A549 (cell line): ENCODE results near the gene PLIN3. TPM values are rescaled to one million over a fixed set of nuclear protein-coding genes. Genes with fewer than 3 reads are reported as not detected.
"Not testable (repeated sequence)": the region's sequence is repeated elsewhere in the genome, so short reads cannot be mapped to it uniquely, and the experiment has no call there.

Source experiments
- ATAC-seq, 2 experiments: fragments of 200-7000 bp in 1 of 2; fragments of >200 bp in 1 of 2; cut with Nextera tagmentation in 1 of 2; cut with Tn5 transposase in 1 of 2; 3 replicates each; pipeline versions ENCODE4 v1.8.0 to v1.9.1; 2018 to 2020; ENCODE audit warnings: mild to moderate bottlenecking in 1 of 2, moderate library complexity in 1 of 2
- CTCF ChIA-PET: fragments of 300-600 bp; sonication (Branson Sonifier 250); formaldehyde crosslinking; extraction: SDS; loops from one replicate; lab custom pipeline; 2021; ENCODE audit warnings: antibody characterized with exemption, inconsistent platforms; lab: Yijun Ruan, JAX
- POLR2A ChIA-PET: fragments of 350-600 bp; formaldehyde crosslinking; extraction: SDS; loops from one replicate; lab custom pipeline; 2021; ENCODE audit warnings: antibody characterized with exemption, inconsistent platforms; lab: Yijun Ruan, JAX
- DNase-seq, 2 experiments: peaks; one replicate each; pipeline versions ENCODE4 v3.0.0 to v3.0.0-alpha.2; 2011 to 2016; ENCODE audit warnings: low read depth in 1 of 2, low spot score in 1 of 2
- FAIRE-seq: peaks from 2 replicates; lab custom pipeline; 2011; peaks lifted over from hg19 to GRCh38; lab: Jason Lieb, UNC
- H3K27ac ChIP-seq, 2 experiments: fragments of >200 bp; sonication (Bioruptor Twin); formaldehyde crosslinking; 3 replicates each; pipeline ENCODE4 v1.5.1; 2016 to 2017
- H3K4me1 ChIP-seq: fragments of >200 bp; sonication (Bioruptor Twin); formaldehyde crosslinking; 3 replicates; pipeline ENCODE4 v1.6.1; 2016
- H3K4me2 ChIP-seq: fragments of >200 bp; sonication (Bioruptor Twin); formaldehyde crosslinking; 3 replicates; pipeline ENCODE4 v1.6.1; 2016
- H3K4me3 ChIP-seq: fragments of >200 bp; sonication (Bioruptor Twin); formaldehyde crosslinking; 3 replicates; pipeline ENCODE4 v1.5.1; 2016
- H3K9me3 ChIP-seq: fragments of >200 bp; sonication (Bioruptor Twin); formaldehyde crosslinking; 3 replicates; pipeline ENCODE4 v1.6.1; 2016
- BHLHE40 ChIP-seq: IDR thresholded peaks from 2 replicates; pipeline ENCODE4 v1.6.1; 2012; ENCODE audit warnings: low read depth, low read length, inconsistent platforms
- CBX2 ChIP-seq: fragments of 200-600 bp; sonication (generic); IDR thresholded peaks from 2 replicates; pipeline ENCODE4 v1.6.1; 2016; ENCODE audit warnings: low read depth, mild to moderate bottlenecking, borderline replicate concordance
- CHD2 ChIP-seq: fragments of 150-350 bp; IDR thresholded peaks from 2 replicates; pipeline ENCODE4 v1.6.1; 2014; ENCODE audit warnings: low read length; ENCODE audit not compliant: partially characterized antibody
- EP300 ChIP-seq, 2 experiments: fragments of >200 bp; sonication (Bioruptor Twin); formaldehyde crosslinking; IDR thresholded peaks; 2 replicates in 1 of 2; 3 replicates in 1 of 2; pipeline ENCODE4 v1.6.1; 2016 to 2017
- ESRRA ChIP-seq: fragments of 150-350 bp; IDR thresholded peaks from 2 replicates; pipeline ENCODE4 v1.6.1; 2014; ENCODE audit warnings: mild to moderate bottlenecking, low read length, borderline replicate concordance
- FOXS1 ChIP-seq: fragments of 250-450 bp; sonication (Bioruptor Pico); IDR thresholded peaks from 2 replicates; pipeline ENCODE4 v1.5.0; 2020; ENCODE audit warnings: mild to moderate bottlenecking, moderate library complexity
- JUNB ChIP-seq: fragments of >200 bp; sonication (Bioruptor Twin); formaldehyde crosslinking; IDR thresholded peaks from 2 replicates; pipeline ENCODE4 v1.6.1; 2016
- KDM5A ChIP-seq: fragments of 200-600 bp; sonication (generic); IDR thresholded peaks from 2 replicates; pipeline ENCODE4 v1.6.1; 2016; ENCODE audit warnings: antibody characterized with exemption, mild to moderate bottlenecking
- POLR2A ChIP-seq: IDR thresholded peaks from 2 replicates; pipeline ENCODE4 v1.6.1; 2012; ENCODE audit warnings: mild to moderate bottlenecking, low read length
- RAD21 ChIP-seq, 2 experiments: fragments of >200 bp in 1 of 2; sonication (Bioruptor Twin) in 1 of 2; formaldehyde crosslinking in 1 of 2; IDR thresholded peaks in 1 of 2; conservative IDR thresholded peaks in 1 of 2; 2 replicates in 1 of 2; 3 replicates in 1 of 2; pipeline ENCODE4 v1.6.1; 2012 to 2018; ENCODE audit warnings: inconsistent platforms in 1 of 2
- RCOR1 ChIP-seq: fragments of 150-350 bp; IDR thresholded peaks from 2 replicates; pipeline ENCODE4 v1.6.1; 2014; ENCODE audit warnings: antibody characterized with exemption, low read length, low read depth
- RFX5 ChIP-seq: fragments of 450-650 bp; IDR thresholded peaks from 2 replicates; pipeline ENCODE4 v1.7.1; 2014; ENCODE audit warnings: antibody characterized with exemption, mild to moderate bottlenecking, moderate library complexity
- RNF2 ChIP-seq: fragments of 200-600 bp; sonication (generic); IDR thresholded peaks from 2 replicates; pipeline ENCODE4 v1.6.1; 2016; ENCODE audit warnings: low read depth, mild to moderate bottlenecking, antibody characterized with exemption, moderate library complexity, borderline replicate concordance
- SMC3 ChIP-seq: fragments of >200 bp; sonication (Bioruptor Twin); formaldehyde crosslinking; IDR thresholded peaks from 3 replicates; pipeline ENCODE4 v1.6.1; 2018; ENCODE audit warnings: inconsistent platforms
- TFCP2L1 ChIP-seq: fragments of 250-450 bp; sonication (Bioruptor Pico); IDR thresholded peaks from 2 replicates; pipeline ENCODE4 v1.5.0; 2021; ENCODE audit warnings: mild to moderate bottlenecking
- ZFP36 ChIP-seq: fragments of 450-650 bp; IDR thresholded peaks from 2 replicates; pipeline ENCODE4 v1.6.1; 2014; ENCODE audit warnings: borderline replicate concordance; ENCODE audit not compliant: partially characterized antibody
- ZNF302 ChIP-seq: fragments of 250-450 bp; sonication (Bioruptor Pico); IDR thresholded peaks from 2 replicates; pipeline ENCODE4 v1.9.0; 2021; ENCODE audit warnings: inconsistent platforms, mild to moderate bottlenecking, moderate library complexity
- WGBS: methylation state at CpG from one replicate; pipeline ENCODE4 v1.1.6; 2017; ENCODE audit errors: missing lambda C conversion rate; 5-methylcytosine and 5-hydroxymethylcytosine counted together
- polyA plus RNA-seq, 4 experiments: library from polyadenylated mRNA; depleted of rRNA in 3 of 4; stranded (reverse); fragments of >200 nt; fragmentation: RNase III in 1 of 4; extraction: RNeasy Plus Mini Kit Qiagen cat#74134 plus additional on column Dnase treatment in 1 of 4; gene quantifications; 2 replicates in 3 of 4; 3 replicates in 1 of 4; pipeline ENCODE4 v1.2.3, GENCODE V29; 2011 to 2017
- TF ChIP-seq, protein P1 (sequence below): fragments of >200 bp; sonication (Bioruptor Twin); formaldehyde crosslinking; IDR thresholded peaks from 3 replicates; pipeline ENCODE4 v1.6.1; 2016
- TF ChIP-seq, protein P2 (sequence below): IDR thresholded peaks from 2 replicates; pipeline ENCODE4 v1.6.1; 2012; ENCODE audit warnings: low read depth, borderline replicate concordance
- TF ChIP-seq, protein P3 (sequence below): IDR thresholded peaks from 2 replicates; pipeline ENCODE4 v1.6.1; 2012
- TF ChIP-seq, protein P4 (sequence below): fragments of 450-650 bp; IDR thresholded peaks from 2 replicates; pipeline ENCODE4 v1.6.1; 2014; ENCODE audit warnings: antibody characterized with exemption
- TF ChIP-seq, protein P5 (sequence below): fragments of 150-350 bp; IDR thresholded peaks from 2 replicates; pipeline ENCODE4 v1.6.1; 2014; ENCODE audit warnings: low read depth, mild to moderate bottlenecking, low read length

PLIN3 gene
- polyA plus RNA-seq, 2 of the 4 experiments (the other 2 are of a cell fraction): 30.1 to 84.3 TPM

DNA sequence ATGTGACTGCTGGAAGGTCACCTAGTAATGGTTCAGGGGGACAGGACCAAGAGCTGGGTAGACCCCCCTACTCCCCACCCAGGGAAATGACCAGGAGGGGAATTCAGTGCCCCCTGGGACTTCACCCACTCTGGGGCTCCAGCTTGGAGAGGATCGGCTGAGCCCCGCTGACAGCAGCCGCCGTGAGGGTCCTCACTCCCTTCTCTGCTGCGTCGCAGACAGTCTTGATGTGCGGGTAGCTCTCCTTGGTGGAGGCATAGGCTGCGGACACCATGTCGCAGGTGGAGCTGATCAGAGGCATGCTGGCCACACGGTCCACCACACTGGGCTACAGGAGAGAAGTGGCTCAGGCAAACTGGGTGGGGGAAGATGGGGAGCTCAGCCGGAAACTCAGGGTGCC, 7.8 kb downstream of the PLIN3 start:
- Histone ChIP-seq H3K9me3 (no peaks in the 10 kb centered on the region), H3K4me2 (no peak overlapping the region), H3K27ac (0 out of 6 replicates have a peak overlapping the region, but pooled peaks of 1 of the 2 experiments have one; percentile 31), H3K4me3 (no peak overlapping the region), H3K4me1 (no peaks in the 10 kb centered on the region)
- POLR2A ChIA-PET: no interaction called here
- WGBS: 57% methylated on average over 1 of the region's 11 CpGs
- FAIRE-seq (no peak), ATAC-seq (no peak), DNase-seq (no peak)
- no peak for TF ChIP-seq ESRRA
- no peak for TF ChIP-seq BHLHE40
- TF ChIP-seq, protein P1, sequence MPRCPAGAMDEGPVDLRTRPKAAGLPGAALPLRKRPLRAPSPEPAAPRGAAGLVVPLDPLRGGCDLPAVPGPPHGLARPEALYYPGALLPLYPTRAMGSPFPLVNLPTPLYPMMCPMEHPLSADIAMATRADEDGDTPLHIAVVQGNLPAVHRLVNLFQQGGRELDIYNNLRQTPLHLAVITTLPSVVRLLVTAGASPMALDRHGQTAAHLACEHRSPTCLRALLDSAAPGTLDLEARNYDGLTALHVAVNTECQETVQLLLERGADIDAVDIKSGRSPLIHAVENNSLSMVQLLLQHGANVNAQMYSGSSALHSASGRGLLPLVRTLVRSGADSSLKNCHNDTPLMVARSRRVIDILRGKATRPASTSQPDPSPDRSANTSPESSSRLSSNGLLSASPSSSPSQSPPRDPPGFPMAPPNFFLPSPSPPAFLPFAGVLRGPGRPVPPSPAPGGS: no peak
- no peak for TF ChIP-seq RFX5
- CTCF ChIA-PET: interaction anchor here (0.6 to 9.2 kb wide), 7 partner anchors 9 to 56 kb away, joined by 3 to 67 read pairs (median 4); no protein-coding TSS in a partner anchor

DNA sequence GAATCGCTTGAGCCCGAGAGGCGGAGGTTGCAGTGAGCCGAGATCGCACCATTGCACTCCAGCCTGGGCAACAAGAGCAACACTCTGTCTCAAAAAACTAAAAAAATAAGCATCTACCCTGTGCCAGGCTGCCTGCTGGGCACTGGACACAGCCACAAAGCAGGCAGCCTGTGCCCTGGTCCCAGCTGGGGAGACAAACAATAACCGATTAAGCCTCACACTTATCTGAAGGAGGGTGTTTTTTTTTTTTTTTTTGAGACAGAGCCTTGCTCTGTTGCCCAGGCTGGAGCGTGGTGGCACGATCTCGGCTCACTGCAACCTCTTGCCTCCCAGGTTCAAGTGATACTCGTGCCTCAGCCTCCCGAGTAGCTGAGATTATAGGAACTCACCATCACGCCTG, 11.0 kb downstream of the PLIN3 start:
- not testable (repeated sequence) for H3K4me2 ChIP-seq, ATAC-seq, H3K27ac ChIP-seq, H3K4me3 ChIP-seq, FAIRE-seq, H3K9me3 ChIP-seq, DNase-seq, H3K4me1 ChIP-seq
- CTCF ChIA-PET: interaction anchor here (0.6 to 14.2 kb wide), 4 partner anchors 8 to 80 kb away, joined by 3 to 240 read pairs (median 10); no protein-coding TSS in a partner anchor
- POLR2A ChIA-PET: interaction anchor here (0.7 kb wide), 1 partner anchor 10 kb away, joined by 3 read pairs; no protein-coding TSS in a partner anchor
- 97% methylated on average over 12 of the region's 12 CpGs for WGBS

DNA sequence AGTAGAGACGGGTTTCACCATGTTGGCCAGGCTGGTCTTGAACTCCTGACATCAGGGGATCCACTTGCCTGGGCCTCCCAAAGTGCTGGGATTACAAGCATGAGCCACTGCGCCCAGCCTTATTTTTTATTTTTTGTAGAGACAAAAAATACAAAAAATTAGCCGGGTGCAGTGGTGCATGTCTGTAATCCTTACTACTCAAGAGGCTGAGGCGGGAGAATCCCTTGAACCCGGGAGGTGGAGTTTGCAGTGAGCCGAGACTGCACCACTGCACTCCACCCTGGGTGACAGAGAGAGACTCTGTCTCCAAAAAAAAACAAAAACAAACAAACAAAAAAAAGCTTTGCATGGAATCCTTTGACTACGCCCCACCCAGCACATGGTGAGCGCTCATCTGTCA, 14.0 kb downstream of the PLIN3 start:
- H3K4me2 ChIP-seq, H3K4me3 ChIP-seq, H3K27ac ChIP-seq, DNase-seq, H3K4me1 ChIP-seq, POLR2A ChIA-PET, FAIRE-seq, H3K9me3 ChIP-seq, ATAC-seq: not testable (repeated sequence)
- CTCF ChIA-PET: interaction anchor here (0.6 to 14.2 kb wide), 4 partner anchors 9 to 59 kb away, joined by 3 to 240 read pairs (median 12); no protein-coding TSS in a partner anchor
- WGBS: 80% methylated on average over 8 of the region's 8 CpGs

DNA sequence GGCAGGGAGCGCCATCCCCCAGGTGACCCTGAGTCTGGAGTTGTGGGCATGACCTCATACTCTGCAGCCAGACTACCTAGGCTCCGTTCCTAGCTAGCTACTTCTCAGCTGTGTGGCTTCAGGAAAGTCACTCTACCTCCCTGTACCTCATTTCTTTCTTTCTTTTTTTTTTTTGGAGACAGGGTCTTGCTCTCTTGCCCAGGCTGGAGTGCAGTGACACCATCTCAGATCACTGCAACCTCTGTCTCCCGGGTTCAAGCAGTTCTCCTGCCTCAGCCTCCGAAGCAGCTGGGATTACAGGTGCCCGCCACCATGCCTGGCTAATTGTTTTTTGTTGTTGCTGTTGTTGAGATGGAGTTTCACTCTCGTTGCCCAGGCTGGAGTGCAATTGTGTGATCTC, 15.0 kb downstream of the PLIN3 start:
- Histone ChIP-seq H3K27ac (no peak overlapping the region), H3K4me3 (no peak overlapping the region), H3K4me2 (no peak overlapping the region), H3K4me1 (no peaks in the 10 kb centered on the region), H3K9me3 (no peaks in the 10 kb centered on the region)
- DNase-seq: no peak
- FAIRE-seq: no peak
- ATAC-seq: peak; percentile 28 to 50; a peak in 1 of 6 replicates
- no peak for TF ChIP-seq ZFP36
- TF ChIP-seq, protein P2, sequence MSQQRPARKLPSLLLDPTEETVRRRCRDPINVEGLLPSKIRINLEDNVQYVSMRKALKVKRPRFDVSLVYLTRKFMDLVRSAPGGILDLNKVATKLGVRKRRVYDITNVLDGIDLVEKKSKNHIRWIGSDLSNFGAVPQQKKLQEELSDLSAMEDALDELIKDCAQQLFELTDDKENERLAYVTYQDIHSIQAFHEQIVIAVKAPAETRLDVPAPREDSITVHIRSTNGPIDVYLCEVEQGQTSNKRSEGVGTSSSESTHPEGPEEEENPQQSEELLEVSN: no peak
- TF ChIP-seq, protein P3, sequence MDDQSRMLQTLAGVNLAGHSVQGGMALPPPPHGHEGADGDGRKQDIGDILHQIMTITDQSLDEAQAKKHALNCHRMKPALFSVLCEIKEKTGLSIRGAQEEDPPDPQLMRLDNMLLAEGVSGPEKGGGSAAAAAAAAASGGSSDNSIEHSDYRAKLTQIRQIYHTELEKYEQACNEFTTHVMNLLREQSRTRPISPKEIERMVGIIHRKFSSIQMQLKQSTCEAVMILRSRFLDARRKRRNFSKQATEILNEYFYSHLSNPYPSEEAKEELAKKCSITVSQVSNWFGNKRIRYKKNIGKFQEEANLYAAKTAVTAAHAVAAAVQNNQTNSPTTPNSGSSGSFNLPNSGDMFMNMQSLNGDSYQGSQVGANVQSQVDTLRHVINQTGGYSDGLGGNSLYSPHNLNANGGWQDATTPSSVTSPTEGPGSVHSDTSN: no peak
- TF ChIP-seq RCOR1: no peak
- TF ChIP-seq, protein P1: no peak
- no peak for TF ChIP-seq CBX2
- TF ChIP-seq ESRRA: no peak
- no peak for TF ChIP-seq TFCP2L1 (CRISPR knock-in tag)
- no peak for TF ChIP-seq POLR2A
- TF ChIP-seq JUNB: no peak
- TF ChIP-seq, protein P4, sequence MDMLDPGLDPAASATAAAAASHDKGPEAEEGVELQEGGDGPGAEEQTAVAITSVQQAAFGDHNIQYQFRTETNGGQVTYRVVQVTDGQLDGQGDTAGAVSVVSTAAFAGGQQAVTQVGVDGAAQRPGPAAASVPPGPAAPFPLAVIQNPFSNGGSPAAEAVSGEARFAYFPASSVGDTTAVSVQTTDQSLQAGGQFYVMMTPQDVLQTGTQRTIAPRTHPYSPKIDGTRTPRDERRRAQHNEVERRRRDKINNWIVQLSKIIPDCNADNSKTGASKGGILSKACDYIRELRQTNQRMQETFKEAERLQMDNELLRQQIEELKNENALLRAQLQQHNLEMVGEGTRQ: no peak
- TF ChIP-seq EP300 (IDR thresholded peaks at IDR 0.05): no peak
- no peak for TF ChIP-seq SMC3
- TF ChIP-seq, protein P5, sequence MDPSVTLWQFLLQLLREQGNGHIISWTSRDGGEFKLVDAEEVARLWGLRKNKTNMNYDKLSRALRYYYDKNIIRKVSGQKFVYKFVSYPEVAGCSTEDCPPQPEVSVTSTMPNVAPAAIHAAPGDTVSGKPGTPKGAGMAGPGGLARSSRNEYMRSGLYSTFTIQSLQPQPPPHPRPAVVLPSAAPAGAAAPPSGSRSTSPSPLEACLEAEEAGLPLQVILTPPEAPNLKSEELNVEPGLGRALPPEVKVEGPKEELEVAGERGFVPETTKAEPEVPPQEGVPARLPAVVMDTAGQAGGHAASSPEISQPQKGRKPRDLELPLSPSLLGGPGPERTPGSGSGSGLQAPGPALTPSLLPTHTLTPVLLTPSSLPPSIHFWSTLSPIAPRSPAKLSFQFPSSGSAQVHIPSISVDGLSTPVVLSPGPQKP: no peak
- TF ChIP-seq CHD2: no peak
- no peak for TF ChIP-seq RNF2
- TF ChIP-seq KDM5A: no peak
- TF ChIP-seq FOXS1 (CRISPR knock-in tag): no peak
- TF ChIP-seq ZNF302 (CRISPR knock-in tag): no peak
- TF ChIP-seq RAD21 (conservative IDR thresholded peaks at IDR 0.05 in 1 of 2, IDR thresholded peaks at IDR 0.05 in 1 of 2): no peak
- ChIA-PET CTCF (interaction anchor here (0.6 to 14.2 kb wide), 11 partner anchors 8 to 178 kb away, joined by 3 to 240 read pairs (median 6); partner anchors contain the start of gene PLIN3), POLR2A (no interaction called here)
- 97% methylated on average over 6 of the region's 6 CpGs for WGBS
